WERI-Rb-1 (cell line): Measurements from ENCODE around the gene STK40.
A peak's percentile ranks its signal among the peaks of the same experiment; 100 is the strongest.

Experiments used
- DNase-seq: peaks from one replicate; pipeline ENCODE4 v3.0.0-alpha.2; 2020
- H3K27ac ChIP-seq: fragments of 250-450 bp; sonication (Bioruptor Pico); 2 replicates; pipeline ENCODE4 v1.5.1; 2020; ENCODE audit warnings: mild to moderate bottlenecking, moderate library complexity
- H3K27me3 ChIP-seq: fragments of 250-450 bp; sonication (Bioruptor Pico); 2 replicates; pipeline ENCODE4 v1.5.1; 2021; ENCODE audit warnings: mild to moderate bottlenecking, low read depth, moderate library complexity; ENCODE audit not compliant: insufficient read depth, severe bottlenecking
- H3K36me3 ChIP-seq: fragments of 250-450 bp; sonication (Bioruptor Pico); 2 replicates; pipeline ENCODE4 v1.5.1; 2020; ENCODE audit warnings: mild to moderate bottlenecking, moderate library complexity
- H3K4me3 ChIP-seq: 2 replicates; pipeline ENCODE4 v1.5.1; 2011; ENCODE audit warnings: low read depth, mild to moderate bottlenecking, control low read depth, low read length
- H3K9me3 ChIP-seq: fragments of 250-450 bp; sonication (Bioruptor Pico); 2 replicates; pipeline ENCODE4 v1.5.1; 2021; ENCODE audit warnings: mild to moderate bottlenecking, moderate library complexity; ENCODE audit not compliant: severe bottlenecking
- CTCF ChIP-seq: IDR thresholded peaks from 2 replicates; pipeline ENCODE4 v1.5.1; 2011; ENCODE audit warnings: low read depth, mild to moderate bottlenecking, control low read depth, inconsistent platforms, low read length

STK40 gene

GRCh38 chr1:36306210-36306901 lies 79.4 kb downstream of the STK40 start, which contains the start of gene SH3D21:
TSS of gene SH3D21 (plus strand) at chr1:36306368. CDS start at chr1:36306421, 53 bp downstream.
- Histone ChIP-seq H3K27ac (peak within 1 kb of the TSS; percentile 76), H3K4me3 (peak within 1 kb of the TSS; percentile 55), H3K36me3 (peaks cover 31% of the 10 kb centered on the region), H3K9me3 (no peaks in the 10 kb centered on the region), H3K27me3 (no peaks in the 10 kb centered on the region)
- TF ChIP-seq CTCF = peak; percentile 36; the same call in 1 of the 2 replicates
- peak; percentile 83 for DNase-seq

DNA sequence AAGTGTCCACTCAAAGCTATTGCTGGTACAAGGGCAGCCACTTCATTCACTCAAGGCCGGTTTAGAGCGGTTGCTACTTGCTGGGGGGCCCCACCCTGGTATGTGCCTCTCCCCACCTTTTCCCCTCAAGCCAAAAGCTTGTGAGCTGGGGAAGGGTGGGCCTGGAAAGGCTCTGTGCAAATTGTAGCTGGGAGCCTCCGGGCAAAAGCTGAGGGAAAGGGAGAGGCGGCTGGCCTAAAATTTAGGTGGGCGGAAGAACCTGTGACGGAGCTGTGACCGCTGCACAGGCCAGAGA lies 79.9 kb downstream of the STK40 start:
- H3K9me3 ChIP-seq = no peaks in the 10 kb centered on the region
- DNase-seq = no peak
- 0 out of 2 replicates have a peak overlapping the region, but pooled peaks have one; percentile 11 for H3K27ac ChIP-seq
- no peak for TF ChIP-seq CTCF
- H3K4me3 ChIP-seq = peak overlapping the region; percentile 55; the same call in 1 of the 2 replicates
- H3K27me3 ChIP-seq = no peaks in the 10 kb centered on the region
- peaks cover 36% of the 10 kb centered on the region for H3K36me3 ChIP-seq

DNA sequence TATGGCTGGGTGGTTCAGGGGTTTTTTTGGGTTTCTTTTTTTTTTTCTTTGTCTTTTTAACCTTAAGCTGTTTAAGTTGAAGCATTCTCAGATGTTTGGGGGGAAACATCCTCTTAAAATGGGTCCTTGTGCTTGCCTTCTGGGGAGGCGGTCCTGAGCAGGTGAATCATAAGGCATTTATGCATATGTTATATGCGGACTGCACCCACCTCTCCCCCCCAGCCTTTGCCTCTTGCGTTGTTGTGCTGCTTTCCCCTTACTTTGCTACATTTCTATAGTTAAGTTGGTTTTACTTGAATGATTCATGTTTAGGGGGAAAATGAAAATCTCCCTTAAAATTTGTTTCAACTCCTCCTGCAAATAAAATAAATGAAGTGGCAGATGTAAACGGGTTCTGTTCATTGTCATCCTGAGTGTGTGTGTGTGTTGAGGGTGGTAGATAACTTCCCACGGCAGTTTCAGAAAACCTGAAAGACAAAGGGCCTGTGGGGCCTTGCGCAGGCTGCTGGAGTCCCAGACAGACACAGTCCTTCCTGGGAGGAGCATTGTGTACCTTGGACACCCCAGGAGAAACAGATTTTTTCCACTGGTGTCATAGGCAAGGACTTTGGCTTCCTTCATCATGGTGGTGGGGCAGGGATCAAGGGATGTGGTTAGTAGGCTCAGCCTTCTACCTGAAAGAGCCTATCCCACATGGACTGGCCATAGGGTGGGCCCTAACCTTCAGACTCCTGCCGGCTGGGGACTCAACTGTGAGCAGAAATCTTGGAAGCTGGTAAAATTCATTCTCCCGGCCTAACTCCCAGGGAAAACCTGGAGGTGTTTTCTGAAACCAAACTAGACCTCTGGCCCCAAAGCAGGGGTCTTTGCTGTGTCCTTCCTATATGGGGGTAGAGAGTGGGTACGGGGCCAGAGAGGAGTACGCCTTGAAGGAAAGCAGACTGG lies 80.5 kb downstream of the STK40 start:
- Histone ChIP-seq H3K4me3 (no peak overlapping the region), H3K9me3 (no peaks in the 10 kb centered on the region), H3K36me3 (peaks cover 42% of the 10 kb centered on the region), H3K27me3 (no peaks in the 10 kb centered on the region), H3K27ac (0 out of 2 replicates have a peak overlapping the region, but pooled peaks have one; percentile 11)
- no peak for DNase-seq
- no peak for TF ChIP-seq CTCF

GRCh38 chr1:36304521-36304920 lies 81.2 kb downstream of the STK40 start:
- Histone ChIP-seq H3K4me3 (no peak overlapping the region), H3K27ac (no peak overlapping the region), H3K27me3 (no peaks in the 10 kb centered on the region), H3K36me3 (peaks cover 49% of the 10 kb centered on the region), H3K9me3 (no peaks in the 10 kb centered on the region)
- TF ChIP-seq CTCF = no peak
- DNase-seq = no peak

- H3K27ac ChIP-seq = peak overlapping the region; percentile 22; the same call in 1 of the 2 replicates
- no peak overlapping the region for H3K4me3 ChIP-seq
- H3K9me3 ChIP-seq = no peaks in the 10 kb centered on the region
- TF ChIP-seq CTCF = no peak
- peak; percentile 75 for DNase-seq
- peaks cover 53% of the 10 kb centered on the region for H3K36me3 ChIP-seq
- H3K27me3 ChIP-seq = no peaks in the 10 kb centered on the region
These were observed 81.9 kb downstream of the STK40 start for GRCh38 chr1:36303650-36304360.
